Fibroblast of skin of abdomen (primary cell): Measurements from ENCODE around the gene CCDC9.
"Not testable (repeated sequence)": the region's sequence is repeated elsewhere in the genome, so short reads cannot be mapped to it uniquely, and the experiment has no call there.

ENCODE experiments used
- DNase-seq: peaks from one replicate; pipeline ENCODE4 v3.0.0-alpha.2; 2013

CCDC9 gene

GRCh38 chr19:47300867-47301266 is 44.5 kb downstream of the CCDC9 start:
- not testable (repeated sequence) for DNase-seq

- DNase-seq, result no peak
Measured at GRCh38 chr19:47302249-47302648, 45.9 kb downstream of the CCDC9 start.

GRCh38 chr19:47303966-47304365 is 47.6 kb downstream of the CCDC9 start:
- DNase-seq, result no peak

DNA sequence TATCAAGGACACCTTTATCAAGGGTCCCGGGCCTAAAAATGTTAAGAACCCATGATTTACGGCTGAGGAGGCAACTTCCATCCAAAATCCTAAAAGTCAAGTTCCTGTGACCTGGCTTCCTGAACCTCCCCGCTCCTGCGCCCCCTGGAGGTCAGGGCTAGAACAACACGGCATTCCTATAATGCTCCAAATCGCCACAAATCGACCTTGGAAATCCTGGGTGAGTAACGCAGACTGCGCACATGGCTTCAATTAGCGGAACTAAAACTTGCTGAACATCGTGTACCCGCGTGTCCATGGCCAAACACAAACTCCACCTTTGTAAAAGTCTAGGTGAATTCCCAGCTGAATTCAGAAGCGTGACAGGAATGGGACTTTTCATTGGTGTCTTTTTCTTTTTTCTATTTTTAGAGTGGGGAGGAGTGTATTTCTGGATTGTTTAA is 49.0 kb downstream of the CCDC9 start:
- DNase-seq, result peak; percentile 91

DNA sequence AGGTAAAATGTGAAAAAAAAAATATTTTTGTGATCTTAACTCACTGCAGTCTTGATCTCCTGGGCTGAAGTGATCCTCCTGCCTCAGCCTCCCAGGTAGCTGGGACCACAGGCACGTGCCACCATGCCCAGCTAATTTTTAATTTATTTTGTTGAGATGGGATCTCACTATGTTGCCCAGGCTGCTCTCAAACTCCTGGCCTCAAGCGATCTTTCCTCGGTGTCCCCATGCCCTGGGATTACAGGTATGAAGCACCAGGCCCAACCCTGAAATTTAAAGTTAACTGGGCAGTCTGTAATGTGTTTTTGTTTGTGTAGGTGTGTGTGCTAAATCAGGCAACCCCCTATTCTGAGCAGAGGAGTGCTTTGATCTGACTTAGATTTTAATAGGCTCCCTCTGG is 50.0 kb downstream of the CCDC9 start:
- DNase-seq, result no peak

- no peak for DNase-seq
Measured at GRCh38 chr19:47309038-47309437, 52.7 kb downstream of the CCDC9 start.

DNA sequence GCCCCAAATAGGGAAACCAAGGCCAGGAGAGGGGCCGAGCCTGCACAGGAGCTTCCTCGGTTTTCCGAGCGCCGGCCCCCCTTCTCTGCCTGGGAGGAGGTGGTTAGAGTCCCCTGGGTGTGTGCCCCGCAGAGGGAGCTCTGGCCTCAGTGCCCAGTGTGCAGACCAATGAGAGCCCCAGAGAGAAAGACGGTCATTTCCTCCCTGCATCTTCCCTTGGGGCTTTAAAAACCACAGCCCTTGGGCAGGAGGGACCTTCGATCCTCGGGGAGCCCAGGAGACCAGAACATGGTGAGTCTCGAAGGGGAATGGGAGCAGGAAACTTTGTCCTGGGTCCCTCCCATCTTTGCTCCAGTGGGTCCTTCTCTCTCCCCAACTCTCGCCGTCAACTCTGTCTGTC is 53.3 kb downstream of the CCDC9 start, which contains the start of gene C5AR1:
C5AR1 (plus strand) TSS at position 254 of the 400 bp plus-strand sequence; CDS start at position 289, 35 bp downstream.
- no peak for DNase-seq

GRCh38 chr19:47310323-47310722 is 54.0 kb downstream of the CCDC9 start:
- DNase-seq, result no peak

GRCh38 chr19:47310819-47311218 is 54.5 kb downstream of the CCDC9 start:
- DNase-seq, result peak; percentile 39

- no peak for DNase-seq
Measured at GRCh38 chr19:47312366-47313006, 56.2 kb downstream of the CCDC9 start.

- no peak for DNase-seq
Measured at GRCh38 chr19:47313754-47314295, 57.5 kb downstream of the CCDC9 start.

DNA sequence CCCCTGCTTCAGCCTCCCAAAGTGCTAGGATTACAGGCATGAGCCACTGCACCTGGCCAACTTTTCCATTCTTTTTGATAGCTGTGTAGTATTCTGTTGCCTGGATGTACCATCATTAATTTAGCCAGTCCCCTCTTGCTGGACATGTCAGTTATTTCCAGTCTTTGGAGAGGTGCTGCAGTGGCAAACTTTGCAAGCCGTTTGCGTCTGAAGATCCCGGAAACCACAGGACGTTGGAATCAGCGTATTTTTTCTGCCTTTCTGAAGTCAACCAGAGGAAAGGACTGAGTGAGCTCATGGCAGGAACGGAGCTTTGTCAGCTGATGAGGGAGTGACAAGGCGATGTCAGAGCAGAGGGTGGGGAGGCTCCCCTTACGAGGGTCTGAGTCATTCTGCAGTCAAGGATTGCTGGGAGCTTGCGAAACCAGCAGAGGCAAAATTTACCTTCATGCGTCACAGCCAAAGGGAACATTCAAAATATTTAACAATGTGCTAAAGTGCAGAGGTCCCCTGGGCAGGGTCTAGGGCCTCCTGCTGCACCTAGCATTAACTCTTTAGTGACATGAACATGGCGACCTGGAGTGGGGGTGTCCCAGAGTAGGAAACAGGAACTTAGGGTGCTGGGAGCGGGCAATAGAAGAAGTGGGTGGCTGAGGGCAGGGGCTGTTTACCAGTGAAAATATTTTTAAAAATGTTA is 58.9 kb downstream of the CCDC9 start:
- DNase-seq, result peak; percentile 88

GRCh38 chr19:47316513-47316912 is 60.2 kb downstream of the CCDC9 start:
- DNase-seq, result no peak

DNA sequence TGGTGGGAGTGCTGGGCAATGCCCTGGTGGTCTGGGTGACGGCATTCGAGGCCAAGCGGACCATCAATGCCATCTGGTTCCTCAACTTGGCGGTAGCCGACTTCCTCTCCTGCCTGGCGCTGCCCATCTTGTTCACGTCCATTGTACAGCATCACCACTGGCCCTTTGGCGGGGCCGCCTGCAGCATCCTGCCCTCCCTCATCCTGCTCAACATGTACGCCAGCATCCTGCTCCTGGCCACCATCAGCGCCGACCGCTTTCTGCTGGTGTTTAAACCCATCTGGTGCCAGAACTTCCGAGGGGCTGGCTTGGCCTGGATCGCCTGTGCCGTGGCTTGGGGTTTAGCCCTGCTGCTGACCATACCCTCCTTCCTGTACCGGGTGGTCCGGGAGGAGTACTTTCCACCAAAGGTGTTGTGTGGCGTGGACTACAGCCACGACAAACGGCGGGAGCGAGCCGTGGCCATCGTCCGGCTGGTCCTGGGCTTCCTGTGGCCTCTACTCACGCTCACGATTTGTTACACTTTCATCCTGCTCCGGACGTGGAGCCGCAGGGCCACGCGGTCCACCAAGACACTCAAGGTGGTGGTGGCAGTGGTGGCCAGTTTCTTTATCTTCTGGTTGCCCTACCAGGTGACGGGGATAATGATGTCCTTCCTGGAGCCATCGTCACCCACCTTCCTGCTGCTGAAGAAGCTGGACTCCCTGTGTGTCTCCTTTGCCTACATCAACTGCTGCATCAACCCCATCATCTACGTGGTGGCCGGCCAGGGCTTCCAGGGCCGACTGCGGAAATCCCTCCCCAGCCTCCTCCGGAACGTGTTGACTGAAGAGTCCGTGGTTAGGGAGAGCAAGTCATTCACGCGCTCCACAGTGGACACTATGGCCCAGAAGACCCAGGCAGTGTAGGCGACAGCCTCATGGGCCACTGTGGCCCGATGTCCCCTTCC is 63.9 kb downstream of the CCDC9 start:
- no peak for DNase-seq
